ENCODE data around the gene CCDC167. TPM values are rescaled to one million over a fixed set of nuclear protein-coding genes. Genes with fewer than 3 reads are reported as not detected.

CCDC167 gene
- total and polyA plus RNA-seq, 2 of the 8 experiments (the other 6 are each of a cell fraction or from before 2014, with no cell fraction given) = 11.0 to 26.5 TPM

GRCh38 chr6:37500294-37500608, 558 bp upstream of the CCDC167 start:
- H2AFZ ChIP-seq (ENCODE audit: low read length) = 0 out of 2 replicates have a peak overlapping the region, but pooled peaks have one; percentile 99
- H3K27ac ChIP-seq (ENCODE audit: low read depth, low read length) = no peak overlapping the region
- no peaks in the 10 kb centered on the region for H3K79me1 ChIP-seq (ENCODE audit: low read depth, low read length)
- H3K14ac ChIP-seq (ENCODE audit: insufficient read length) = no peak overlapping the region
- H3K79me2 ChIP-seq (ENCODE audit: control insufficient read depth in 1 of 2, insufficient read depth in 2 of 2, low read length in 2 of 2) = no peaks in the 10 kb centered on the region
- ChIA-PET POLR2A (ENCODE audit: partially characterized antibody) (interaction anchor here (0.6 to 2.9 kb wide), 6 partner anchors 11 to 319 kb away, joined by 3 to 9 read pairs (median 3); partner anchors contain the start of gene ZFAND3), CTCF (ENCODE audit: partially characterized antibody) (interaction anchor here (0.6 to 8.0 kb wide), 11 partner anchors 8 to 1168 kb away, joined by 3 to 52 read pairs (median 3); no protein-coding TSS in a partner anchor)
- H3K56ac ChIP-seq (replicated peaks; ENCODE audit: insufficient read length, low read depth, low read length) = no peak overlapping the region
- H2BK20ac ChIP-seq (ENCODE audit: low read length) = 0 out of 2 replicates have a peak overlapping the region, but pooled peaks have one; percentile 15
- no peak overlapping the region for H2BK15ac ChIP-seq (ENCODE audit: low read length)
- H3K36me3 ChIP-seq (ENCODE audit: control insufficient read depth in 2 of 4, insufficient read depth in 4 of 4, low read length in 3 of 4) = no peaks in the 10 kb centered on the region
- peak overlapping the region; percentile 70 for H4K91ac ChIP-seq (replicated peaks; ENCODE audit: insufficient read length, low read length)
- peaks cover 0 to 5% (median 3%) of the 10 kb centered on the region in 4 experiments; a peak in 4 of 7 replicates for H3K4me1 ChIP-seq (replicated peaks in 1 of 4; ENCODE audit: control insufficient read depth in 3 of 4, insufficient read depth in 4 of 4, low read length in 3 of 4)
- TF ChIP-seq JUN (IDR thresholded peaks at IDR 0.05; ENCODE audit: low read depth, low read length) = no peak
- TF ChIP-seq SUZ12 (IDR thresholded peaks at IDR 0.05; ENCODE audit: low read length) = no peak
- no peak for TF ChIP-seq TAF1 (IDR thresholded peaks at IDR 0.05; ENCODE audit: low read depth, low read length)
- no peak overlapping the region for H2AK5ac ChIP-seq (ENCODE audit: low read depth, low read length)
- H3K27me3 ChIP-seq (replicated peaks in 1 of 4; ENCODE audit: control insufficient read depth in 3 of 4, extremely low read depth in 1 of 4, insufficient read depth in 3 of 4, low read length in 3 of 4) = peaks cover 0 to 11% (median 5%) of the 10 kb centered on the region in 4 experiments; a peak in 4 of 7 replicates
- H3K4me3 ChIP-seq (ENCODE audit: extremely low read depth in 1 of 4, insufficient read depth in 2 of 4, low read depth in 3 of 4, low read length in 4 of 4) = peak overlapping the region; percentile 55 to 69 (median 61); a peak in 7 of 8 replicates
- H3K23ac ChIP-seq (ENCODE audit: insufficient read length) = no peak overlapping the region
- H2BK5ac ChIP-seq (ENCODE audit: low read depth, low read length) = peak overlapping the region; percentile 99; the same call in 1 of the 2 replicates
- H3K4me2 ChIP-seq (ENCODE audit: insufficient read depth in 1 of 2, low read depth in 2 of 2, low read length in 2 of 2) = peak overlapping the region; percentile 65 to 93
- no peak overlapping the region for H4K8ac ChIP-seq (ENCODE audit: extremely low read depth, insufficient read depth, low read length)
- peaks cover 4% of the 10 kb centered on the region for H3K23me2 ChIP-seq (ENCODE audit: low read depth, low read length)
- 48% methylated on average over 4 of the region's 4 CpGs; no CpG with 5 or more reads in 1 of the 2 experiments for WGBS, 2 experiments (ENCODE audit: extremely low coverage in 1 of 2, insufficient coverage in 1 of 2, insufficient read length in 1 of 2, insufficient replicate concordance in 2 of 2, low coverage in 1 of 2, low lambda C conversion rate in 2 of 2, missing lambda C conversion rate in 1 of 2)
- H3K18ac ChIP-seq (ENCODE audit: extremely low read depth, low read length) = no peak overlapping the region; the same call in 1 of the 2 replicates
- no peak overlapping the region for H2BK120ac ChIP-seq (replicated peaks; ENCODE audit: low read depth, low read length)
- H3K9ac ChIP-seq (replicated peaks in 1 of 4; ENCODE audit: extremely low read depth in 1 of 4, low read depth in 3 of 4, low read length in 3 of 4) = peak overlapping the region in 1 of 4 experiments; percentile 68; a peak in 2 of 7 replicates
- FAIRE-seq (peak; percentile 32), DNase-seq (ENCODE audit: low read depth in 1 of 2, low spot score in 2 of 2) (no peak)
- H2BK12ac ChIP-seq (ENCODE audit: low read depth, low read length) = peak overlapping the region; percentile 6; the same call in 1 of the 2 replicates
- no peaks in the 10 kb centered on the region for H3K9me3 ChIP-seq (ENCODE audit: insufficient read depth in 2 of 2, low read depth in 1 of 2, low read length in 1 of 2)
- H3K4ac ChIP-seq (replicated peaks; ENCODE audit: insufficient read length, low read depth, low read length) = peak overlapping the region; percentile 40
- peak overlapping the region; percentile 4 for H4K5ac ChIP-seq (ENCODE audit: insufficient read length, low read depth, low read length)
- no peaks in the 10 kb centered on the region for H4K20me1 ChIP-seq (replicated peaks in 1 of 2; ENCODE audit: control insufficient read depth in 1 of 2, insufficient read depth in 2 of 2, low read length in 2 of 2)
